DMS153 treated with DMSO at 0.1 percent for 48 hours (cell line): ENCODE data around the gene TPRA1.
"Not testable (repeated sequence)": the region's sequence is repeated elsewhere in the genome, so short reads cannot be mapped to it uniquely, and the experiment has no call there.

Experiments
- DNase-seq: peaks from one replicate; lab custom pipeline; 2025; ENCODE audit not compliant: unreplicated experiment; lab: John Stamatoyannopoulos, UW

The TPRA1 gene

DNA sequence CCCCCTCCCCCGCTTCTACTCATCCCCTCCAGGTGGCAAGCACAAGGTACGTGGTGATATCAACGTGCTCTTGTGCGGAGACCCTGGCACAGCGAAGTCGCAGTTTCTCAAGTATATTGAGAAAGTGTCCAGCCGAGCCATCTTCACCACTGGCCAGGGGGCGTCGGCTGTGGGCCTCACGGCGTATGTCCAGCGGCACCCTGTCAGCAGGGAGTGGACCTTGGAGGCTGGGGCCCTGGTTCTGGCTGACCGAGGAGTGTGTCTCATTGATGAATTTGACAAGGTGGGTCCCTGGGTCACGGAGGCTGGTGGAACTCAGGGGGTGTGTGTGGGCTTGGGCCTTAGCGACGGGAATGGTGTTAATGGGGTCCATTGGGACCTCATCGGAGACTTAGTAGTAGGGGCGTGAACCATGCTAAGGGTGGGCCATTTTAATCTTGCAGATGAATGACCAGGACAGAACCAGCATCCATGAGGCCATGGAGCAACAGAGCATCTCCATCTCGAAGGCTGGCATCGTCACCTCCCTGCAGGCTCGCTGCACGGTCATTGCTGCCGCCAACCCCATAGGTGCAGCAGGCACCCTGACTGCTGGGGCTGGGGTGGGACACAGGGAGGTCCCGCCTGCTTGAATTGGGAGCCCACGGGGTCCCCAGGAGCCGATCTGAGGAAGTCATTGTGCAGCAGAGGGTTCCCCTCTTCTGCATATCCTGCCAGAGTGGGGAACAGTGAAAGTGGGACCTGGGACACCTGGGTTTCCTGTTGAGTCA lies 26.5 kb upstream of the TPRA1 start:
- DNase-seq, result no peak

DNA sequence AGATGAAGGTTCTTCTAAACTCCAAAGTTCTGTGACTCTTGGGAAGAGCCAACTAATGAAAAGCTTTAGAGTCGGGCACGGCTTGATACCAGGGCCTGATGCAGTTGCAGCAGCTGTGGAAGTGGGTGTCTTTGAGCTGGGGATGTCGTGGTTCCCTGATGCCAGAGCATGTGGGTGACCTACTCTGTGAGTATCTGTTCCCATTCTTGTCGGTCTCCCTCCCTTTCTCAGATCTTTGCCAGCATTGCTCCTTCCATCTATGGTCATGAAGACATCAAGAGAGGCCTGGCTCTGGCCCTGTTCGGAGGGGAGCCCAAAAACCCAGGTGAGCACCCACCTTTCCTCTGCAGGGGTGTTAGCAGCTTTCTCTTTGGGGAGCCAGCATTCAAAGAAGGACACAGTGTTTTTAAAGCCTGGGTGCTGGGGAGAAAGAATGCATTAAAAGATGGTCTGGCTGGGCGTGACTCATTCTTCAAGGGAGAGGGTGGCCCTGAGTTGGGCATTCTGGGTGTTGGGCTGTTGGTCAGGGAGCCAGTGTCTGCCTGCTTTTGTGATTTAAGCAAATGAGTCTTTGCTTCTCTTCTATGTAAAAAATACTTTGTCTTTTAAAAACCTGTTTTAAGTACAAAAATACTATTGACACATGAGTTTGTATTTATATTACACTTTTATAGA lies 25.2 kb upstream of the TPRA1 start:
- DNase-seq, result no peak

GRCh38 chr3:127614928-127615589 lies 24.5 kb upstream of the TPRA1 start:
- no peak for DNase-seq

DNA sequence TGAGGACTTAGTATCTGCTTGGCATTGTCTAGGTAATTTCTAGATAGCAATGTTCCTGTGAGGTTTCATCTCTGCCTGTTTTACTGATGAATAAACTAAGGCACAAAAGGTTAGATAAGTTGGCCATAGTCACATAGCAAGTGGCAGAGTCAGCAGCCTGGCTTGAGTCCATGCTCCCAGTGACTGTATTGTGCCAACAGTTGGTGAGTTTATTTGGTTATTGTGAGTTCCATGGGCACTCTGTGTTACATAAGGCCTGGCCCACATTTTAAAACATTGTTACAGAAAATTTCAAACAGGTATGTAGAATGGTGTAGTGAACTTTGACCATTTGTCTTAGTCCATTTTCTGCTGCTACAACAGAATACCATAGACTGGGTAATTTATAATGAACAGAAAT lies 22.9 kb upstream of the TPRA1 start:
- DNase-seq, result no peak

GRCh38 chr3:127612966-127613365 lies 22.4 kb upstream of the TPRA1 start:
- no peak for DNase-seq

DNA sequence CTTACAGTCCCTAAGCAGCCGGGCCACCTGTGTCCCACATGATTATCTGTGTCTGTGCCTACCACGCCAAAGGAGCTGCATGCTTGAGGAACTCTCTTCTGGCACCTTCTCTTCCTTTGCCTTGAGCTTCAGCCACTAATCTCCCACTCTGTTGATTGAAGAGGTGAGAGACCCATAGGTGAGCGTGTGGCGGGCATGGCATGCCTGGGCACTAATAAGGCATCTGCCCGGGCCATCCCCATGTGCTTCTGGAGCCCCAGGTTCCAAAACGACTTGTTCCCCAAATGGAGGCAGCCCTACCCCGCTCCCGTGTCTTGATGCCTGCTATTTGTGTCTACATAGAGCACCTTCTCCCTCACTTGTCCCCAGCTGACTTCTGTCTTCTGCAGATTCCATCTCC lies 20.7 kb upstream of the TPRA1 start:
- no peak for DNase-seq

- DNase-seq, result no peak
Measured at GRCh38 chr3:127610105-127610504, 19.6 kb upstream of the TPRA1 start.

GRCh38 chr3:127608362-127608718 lies 17.8 kb upstream of the TPRA1 start:
- no peak for DNase-seq

DNA sequence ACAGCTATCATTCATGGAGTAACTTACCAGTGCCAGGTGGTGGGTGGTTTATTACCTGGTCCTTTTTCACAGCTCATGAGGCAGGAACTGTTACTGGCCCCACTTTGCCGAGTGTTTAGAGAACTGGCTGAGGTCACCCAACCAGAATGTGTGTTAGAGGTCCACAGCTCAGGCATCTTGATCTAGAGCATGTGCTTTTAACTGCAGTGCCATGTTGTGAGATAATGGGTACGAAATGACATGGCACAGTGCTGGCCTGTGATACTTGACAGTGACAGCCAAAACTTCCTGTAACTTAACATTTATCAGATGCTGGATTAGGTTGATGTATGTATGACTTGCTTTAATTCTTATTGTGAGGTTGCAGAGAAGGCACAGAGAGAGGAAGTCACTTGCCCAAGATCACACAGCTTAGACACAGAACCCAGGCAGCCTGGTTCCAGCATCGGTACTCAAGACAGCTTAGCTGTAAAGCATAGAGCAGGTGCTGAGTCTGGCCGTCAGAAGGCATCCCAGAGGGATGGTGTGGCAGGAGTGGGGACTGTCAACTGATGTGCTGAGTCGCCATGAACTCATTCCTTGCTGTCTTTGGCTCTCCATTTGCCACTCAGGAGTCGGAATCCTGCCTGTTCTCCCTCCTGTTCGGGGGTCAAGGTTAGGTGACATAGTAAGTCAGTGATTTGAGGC lies 17.3 kb upstream of the TPRA1 start:
- no peak for DNase-seq

DNA sequence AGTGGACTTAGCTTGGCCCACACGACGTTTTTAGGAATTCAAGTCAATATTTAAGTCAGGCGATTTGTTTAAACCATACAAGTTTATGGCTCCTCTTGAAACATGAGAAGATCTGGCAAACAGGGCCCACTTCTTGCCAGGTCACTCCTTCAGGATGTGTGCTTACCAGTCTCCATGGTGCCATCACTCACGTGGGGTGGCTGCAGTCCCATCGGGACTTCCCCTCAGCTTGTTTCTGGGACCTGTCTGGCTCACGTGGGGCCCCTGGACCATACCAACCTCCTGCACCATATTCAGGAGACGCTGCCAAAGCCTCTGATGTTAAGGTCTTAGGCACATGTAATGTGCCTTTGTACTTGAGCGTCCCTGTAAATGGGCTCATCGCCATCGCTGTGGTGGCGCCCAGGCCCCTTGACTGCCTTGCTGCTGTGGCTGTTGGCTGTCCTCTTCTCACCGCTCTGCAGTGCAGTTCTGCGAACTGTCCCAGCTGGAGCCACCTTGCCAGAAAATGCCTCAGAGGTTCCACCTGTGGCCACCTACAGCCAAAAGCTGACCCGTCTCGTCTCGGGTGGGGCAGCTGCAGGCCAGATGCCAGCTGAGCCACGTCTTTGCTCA lies 16.6 kb upstream of the TPRA1 start:
- no peak for DNase-seq

GRCh38 chr3:127606086-127606805 lies 15.7 kb upstream of the TPRA1 start:
- no peak for DNase-seq

GRCh38 chr3:127605547-127605946 lies 15.0 kb upstream of the TPRA1 start:
- DNase-seq, result not testable (repeated sequence)

GRCh38 chr3:127604546-127605165 lies 14.1 kb upstream of the TPRA1 start:
- no peak for DNase-seq

DNA sequence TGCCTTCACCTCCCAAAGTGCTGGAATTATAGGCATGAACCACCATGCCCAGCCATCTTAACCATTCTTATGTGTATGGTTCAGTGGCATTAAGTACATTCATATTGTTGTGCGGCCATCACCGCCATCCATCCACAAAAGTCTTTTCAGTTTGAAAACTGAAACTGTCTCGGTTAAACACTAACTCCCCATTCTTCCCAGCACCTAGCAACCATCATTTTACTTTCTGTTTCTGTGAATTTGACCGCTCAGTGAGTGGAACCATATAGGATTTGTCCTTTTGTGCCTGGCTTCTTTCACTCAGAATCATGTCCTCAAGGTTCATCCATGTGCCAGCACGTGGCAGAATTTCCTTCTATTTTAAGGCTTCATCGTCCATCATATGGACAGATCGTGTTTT lies 13.5 kb upstream of the TPRA1 start:
- no peak for DNase-seq

- no peak for DNase-seq
Measured at GRCh38 chr3:127600749-127601456, 10.4 kb upstream of the TPRA1 start.

- no peak for DNase-seq
Measured at GRCh38 chr3:127598841-127599570, 8.5 kb upstream of the TPRA1 start.

DNA sequence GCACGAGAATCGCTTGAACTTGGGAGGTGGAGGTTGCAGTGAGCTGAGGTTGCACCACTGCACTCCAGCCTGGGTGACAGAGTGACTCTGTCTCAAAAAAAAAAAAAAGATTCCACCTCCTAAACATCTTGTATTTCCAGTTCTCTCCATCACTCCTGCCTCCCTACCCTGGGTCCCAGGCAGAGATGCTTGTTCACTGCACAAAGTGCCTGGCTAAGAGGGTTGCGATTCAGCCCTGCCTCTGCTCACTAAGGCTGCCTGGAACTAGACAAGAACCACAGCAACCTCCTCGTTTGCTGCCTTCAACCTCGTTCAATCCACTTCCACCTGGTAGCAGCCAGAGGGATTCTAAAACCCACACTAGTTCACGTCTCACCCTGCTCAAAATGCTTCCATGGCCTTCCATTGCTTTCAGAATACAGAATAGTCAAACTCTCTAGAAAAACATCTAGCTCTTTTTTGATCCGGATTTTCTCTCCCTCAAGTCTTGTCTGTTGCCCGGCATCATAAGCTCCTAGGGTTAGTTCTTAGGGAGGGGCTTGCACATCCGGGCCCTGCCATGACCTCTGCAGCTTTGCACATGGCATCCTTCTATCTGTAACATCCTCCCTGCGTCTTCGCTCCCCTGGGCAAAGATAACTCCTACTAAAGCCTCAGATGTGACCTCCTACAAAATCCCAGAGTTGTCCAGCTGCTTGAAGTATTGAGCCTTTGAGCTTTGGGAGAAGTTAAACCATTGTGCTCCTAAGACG lies 6.7 kb upstream of the TPRA1 start:
- no peak for DNase-seq

DNA sequence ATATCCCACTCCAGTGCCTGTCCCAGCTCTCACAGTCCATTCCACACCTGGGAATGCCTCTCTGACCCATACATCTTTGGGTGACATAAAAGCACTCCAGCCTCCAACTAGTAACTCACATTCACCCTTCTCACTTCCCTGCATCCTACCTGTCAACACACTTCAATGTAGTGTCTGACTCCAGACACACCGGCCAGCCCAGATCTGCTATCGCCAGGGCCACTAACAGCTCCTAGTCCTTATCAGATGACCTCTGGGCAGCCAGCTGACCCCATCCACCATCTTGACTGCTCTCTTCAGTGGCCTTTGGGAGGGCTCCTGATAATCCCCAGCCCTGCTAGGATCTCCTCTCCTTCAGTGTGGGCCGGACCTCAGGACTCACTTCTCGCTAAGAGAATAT lies 4.8 kb upstream of the TPRA1 start:
- no peak for DNase-seq
